ENCODE data around the gene ZDHHC11.
"Not testable (repeated sequence)": the region's sequence is repeated elsewhere in the genome, so short reads cannot be mapped to it uniquely, and the experiment has no call there.

The ZDHHC11 gene

GRCh38 chr5:845031-845675 lies 5.6 kb downstream of the ZDHHC11 start:
- not testable (repeated sequence) for DNase-seq (ENCODE audit: low read depth)

GRCh38 chr5:844426-844825 lies 6.4 kb downstream of the ZDHHC11 start:
- not testable (repeated sequence) for DNase-seq (ENCODE audit: low read depth)

GRCh38 chr5:843926-844325 lies 6.9 kb downstream of the ZDHHC11 start:
- not testable (repeated sequence) for DNase-seq (ENCODE audit: low read depth)

- not testable (repeated sequence) for DNase-seq (ENCODE audit: low read depth)
Measured at GRCh38 chr5:843371-843770, 7.4 kb downstream of the ZDHHC11 start.

GRCh38 chr5:842402-843221 lies 8.2 kb downstream of the ZDHHC11 start:
- DNase-seq (ENCODE audit: low read depth) = not testable (repeated sequence)

- not testable (repeated sequence) for DNase-seq (ENCODE audit: low read depth)
Measured at GRCh38 chr5:841531-842401, 9.0 kb downstream of the ZDHHC11 start.

GRCh38 chr5:840974-841435 lies 9.8 kb downstream of the ZDHHC11 start:
- not testable (repeated sequence) for DNase-seq (ENCODE audit: low read depth)

GRCh38 chr5:840118-840973 lies 10.4 kb downstream of the ZDHHC11 start:
- not testable (repeated sequence) for DNase-seq (ENCODE audit: low read depth)

- DNase-seq (ENCODE audit: low read depth) = not testable (repeated sequence)
Measured at GRCh38 chr5:838431-838851, 12.3 kb downstream of the ZDHHC11 start.

- not testable (repeated sequence) for DNase-seq (ENCODE audit: low read depth)
Measured at GRCh38 chr5:837621-838121, 13.1 kb downstream of the ZDHHC11 start.

GRCh38 chr5:835933-836612 lies 14.7 kb downstream of the ZDHHC11 start:
- DNase-seq (ENCODE audit: low read depth) = not testable (repeated sequence)

- DNase-seq (ENCODE audit: low read depth) = not testable (repeated sequence)
Measured at GRCh38 chr5:834013-834412, 16.8 kb downstream of the ZDHHC11 start.

GRCh38 chr5:828194-828593 lies 22.6 kb downstream of the ZDHHC11 start:
- DNase-seq (ENCODE audit: low read depth) = not testable (repeated sequence)

GRCh38 chr5:825544-825943 lies 25.2 kb downstream of the ZDHHC11 start:
- not testable (repeated sequence) for DNase-seq (ENCODE audit: low read depth)

- DNase-seq (ENCODE audit: low read depth) = no peak
Measured at GRCh38 chr5:821504-821903, 29.3 kb downstream of the ZDHHC11 start.

- DNase-seq (ENCODE audit: low read depth) = no peak
Measured at GRCh38 chr5:820245-820644, 30.5 kb downstream of the ZDHHC11 start.

- no peak for DNase-seq (ENCODE audit: low read depth)
Measured at GRCh38 chr5:819078-819477, 31.7 kb downstream of the ZDHHC11 start.

GRCh38 chr5:816176-816575 lies 34.6 kb downstream of the ZDHHC11 start:
- DNase-seq (ENCODE audit: low read depth) = no peak

GRCh38 chr5:815449-815848 lies 35.3 kb downstream of the ZDHHC11 start:
- no peak for DNase-seq (ENCODE audit: low read depth)

GRCh38 chr5:813575-813974 lies 37.2 kb downstream of the ZDHHC11 start:
- DNase-seq (ENCODE audit: low read depth) = not testable (repeated sequence)
